BLaER1 treated with 17β-estradiol and CSF1 and Interleukin-3, amounts not matched to agents 10 nM and 100 nM (cell line): Measurements from ENCODE around the gene RAP2A.

ENCODE experiments used
- H3K27ac ChIP-seq, 11 experiments: shearing (Covaris generic); formaldehyde crosslinking; 2 replicates each; pipeline ENCODE4 v1.8.1; 2022
- H3K27me3 ChIP-seq, 11 experiments: shearing (Covaris generic); formaldehyde crosslinking; 2 replicates each; pipeline ENCODE4 v1.8.1; 2022
- H3K36me3 ChIP-seq, 11 experiments: shearing (Covaris generic); formaldehyde crosslinking; 2 replicates each; pipeline ENCODE4 v1.8.1; 2022
- H3K4me1 ChIP-seq, 10 experiments: shearing (Covaris generic); formaldehyde crosslinking; 2 replicates each; pipeline ENCODE4 v1.8.1; 2022
- H3K4me2 ChIP-seq, 11 experiments: shearing (Covaris generic); formaldehyde crosslinking; 2 replicates each; pipeline ENCODE4 v1.8.1; 2022
- H3K4me3 ChIP-seq, 10 experiments: shearing (Covaris generic); formaldehyde crosslinking; 2 replicates each; pipeline ENCODE4 v1.8.1; 2022
- H3K9ac ChIP-seq, 11 experiments: shearing (Covaris generic); formaldehyde crosslinking; 2 replicates each; pipeline ENCODE4 v1.8.1; 2022
- H3K9me3 ChIP-seq, 11 experiments: shearing (Covaris generic); formaldehyde crosslinking; replicated peaks in 1 of 11; 2 replicates each; pipeline ENCODE4 v1.8.1; 2022
- H4K20me1 ChIP-seq, 11 experiments: shearing (Covaris generic); formaldehyde crosslinking; 2 replicates each; pipeline ENCODE4 v1.8.1; 2022
- Cebpa-rat ChIP-seq, 11 experiments: shearing (Covaris generic); IDR thresholded peaks; 2 replicates each; pipeline ENCODE4 v1.8.1; 2022

Gene RAP2A

GRCh38 chr13:97490702-97491307, 56.8 kb downstream of the RAP2A start:
- Histone ChIP-seq H3K27ac (no peak overlapping the region), H3K4me3 (no peak overlapping the region), H3K9me3 (peaks cover 0 to 15% (median 14%) of the 10 kb centered on the region in 11 experiments; a peak in 19 of 22 replicates), H3K4me2 (no peak overlapping the region), H3K36me3 (no peaks in the 10 kb centered on the region), H4K20me1 (no peaks in the 10 kb centered on the region), H3K4me1 (no peaks in the 10 kb centered on the region), H3K9ac (no peak overlapping the region), H3K27me3 (no peaks in the 10 kb centered on the region)
- no peak for TF ChIP-seq Cebpa-rat (IDR thresholded peaks at IDR 0.05)

GRCh38 chr13:97491452-97491851, 57.5 kb downstream of the RAP2A start:
- Histone ChIP-seq H3K9me3 (peaks cover 0 to 15% (median 14%) of the 10 kb centered on the region in 11 experiments; a peak in 19 of 22 replicates), H4K20me1 (no peaks in the 10 kb centered on the region), H3K4me2 (no peak overlapping the region), H3K27ac (no peak overlapping the region), H3K9ac (no peak overlapping the region), H3K4me1 (no peaks in the 10 kb centered on the region), H3K4me3 (no peak overlapping the region), H3K36me3 (no peaks in the 10 kb centered on the region), H3K27me3 (no peaks in the 10 kb centered on the region)
- no peak for TF ChIP-seq Cebpa-rat (IDR thresholded peaks at IDR 0.05)

GRCh38 chr13:97492257-97492656, 58.3 kb downstream of the RAP2A start:
- Histone ChIP-seq H3K36me3 (no peaks in the 10 kb centered on the region), H3K4me3 (no peak overlapping the region), H3K27me3 (no peaks in the 10 kb centered on the region), H3K4me2 (no peak overlapping the region), H3K9ac (no peak overlapping the region), H3K27ac (no peak overlapping the region), H3K4me1 (peaks cover 0 to 3% (median 0%) of the 10 kb centered on the region in 10 experiments; a peak in 3 of 20 replicates), H3K9me3 (peaks cover 0 to 15% (median 14%) of the 10 kb centered on the region in 11 experiments; a peak in 19 of 22 replicates), H4K20me1 (no peaks in the 10 kb centered on the region)
- TF ChIP-seq Cebpa-rat (IDR thresholded peaks at IDR 0.05): no peak

- H3K9ac ChIP-seq: no peak overlapping the region
- TF ChIP-seq Cebpa-rat (IDR thresholded peaks at IDR 0.05): no peak
- no peaks in the 10 kb centered on the region for H3K27me3 ChIP-seq
- H3K36me3 ChIP-seq: no peaks in the 10 kb centered on the region
- no peak overlapping the region for H3K4me2 ChIP-seq
- no peaks in the 10 kb centered on the region for H4K20me1 ChIP-seq
- H3K9me3 ChIP-seq: peaks cover 0 to 15% (median 14%) of the 10 kb centered on the region in 11 experiments; a peak in 19 of 22 replicates
- no peak overlapping the region for H3K27ac ChIP-seq
- H3K4me3 ChIP-seq: no peak overlapping the region
- H3K4me1 ChIP-seq: peaks cover 0 to 9% (median 0%) of the 10 kb centered on the region in 10 experiments; a peak in 4 of 20 replicates
Observed at GRCh38 chr13:97492684-97493371, 58.9 kb downstream of the RAP2A start.

- H3K4me1 ChIP-seq: peaks cover 0 to 11% (median 0%) of the 10 kb centered on the region in 10 experiments; a peak in 4 of 20 replicates
- H3K27me3 ChIP-seq: no peaks in the 10 kb centered on the region
- no peaks in the 10 kb centered on the region for H4K20me1 ChIP-seq
- no peak overlapping the region for H3K4me3 ChIP-seq
- no peak for TF ChIP-seq Cebpa-rat (IDR thresholded peaks at IDR 0.05)
- H3K9me3 ChIP-seq: peaks cover 0 to 15% (median 14%) of the 10 kb centered on the region in 11 experiments; a peak in 19 of 22 replicates
- H3K4me2 ChIP-seq: no peak overlapping the region
- no peaks in the 10 kb centered on the region for H3K36me3 ChIP-seq
- H3K27ac ChIP-seq: no peak overlapping the region
- H3K9ac ChIP-seq: no peak overlapping the region
Observed at GRCh38 chr13:97493456-97493855, 59.5 kb downstream of the RAP2A start.

GRCh38 chr13:97495678-97496077, 61.7 kb downstream of the RAP2A start:
- Histone ChIP-seq H4K20me1 (no peaks in the 10 kb centered on the region), H3K9me3 (peaks cover 3 to 11% (median 10%) of the 10 kb centered on the region in 11 experiments; a peak in 19 of 22 replicates), H3K4me1 (peaks cover 0 to 13% (median 0%) of the 10 kb centered on the region in 10 experiments; a peak in 5 of 20 replicates), H3K9ac (no peak overlapping the region), H3K36me3 (no peaks in the 10 kb centered on the region), H3K27ac (no peak overlapping the region), H3K27me3 (no peaks in the 10 kb centered on the region), H3K4me3 (no peak overlapping the region), H3K4me2 (no peak overlapping the region)
- no peak for TF ChIP-seq Cebpa-rat (IDR thresholded peaks at IDR 0.05)

GRCh38 chr13:97496511-97496910, 62.5 kb downstream of the RAP2A start:
- H4K20me1 ChIP-seq: no peaks in the 10 kb centered on the region
- H3K36me3 ChIP-seq: no peaks in the 10 kb centered on the region
- no peak overlapping the region for H3K27ac ChIP-seq
- H3K27me3 ChIP-seq: no peaks in the 10 kb centered on the region
- H3K9ac ChIP-seq: no peak overlapping the region
- no peak for TF ChIP-seq Cebpa-rat (IDR thresholded peaks at IDR 0.05)
- no peak overlapping the region for H3K4me3 ChIP-seq
- H3K4me2 ChIP-seq: no peak overlapping the region
- peaks cover 0 to 13% (median 0%) of the 10 kb centered on the region in 10 experiments; a peak in 5 of 20 replicates for H3K4me1 ChIP-seq
- peaks cover under 1 to 3% (median 2%) of the 10 kb centered on the region in 11 experiments; a peak in 18 of 22 replicates for H3K9me3 ChIP-seq

GRCh38 chr13:97497400-97497799, 63.4 kb downstream of the RAP2A start:
- H4K20me1 ChIP-seq: no peaks in the 10 kb centered on the region
- H3K9ac ChIP-seq: no peak overlapping the region
- peaks cover 0 to 3% (median 0%) of the 10 kb centered on the region in 11 experiments; a peak in 1 of 22 replicates for H3K9me3 ChIP-seq
- peaks cover 0 to 13% (median 0%) of the 10 kb centered on the region in 10 experiments; a peak in 5 of 20 replicates for H3K4me1 ChIP-seq
- TF ChIP-seq Cebpa-rat (IDR thresholded peaks at IDR 0.05): no peak
- H3K36me3 ChIP-seq: no peaks in the 10 kb centered on the region
- no peak overlapping the region for H3K27ac ChIP-seq
- peak overlapping the region in 4 of 11 experiments; percentile 6 to 20 (median 11); a peak in 6 of 22 replicates for H3K4me2 ChIP-seq
- H3K27me3 ChIP-seq: no peaks in the 10 kb centered on the region
- H3K4me3 ChIP-seq: no peak overlapping the region

GRCh38 chr13:97498419-97498818, 64.5 kb downstream of the RAP2A start:
- Histone ChIP-seq H3K27ac (no peak overlapping the region), H3K4me2 (no peak overlapping the region), H3K4me3 (no peak overlapping the region), H3K4me1 (peaks cover 0 to 13% (median 0%) of the 10 kb centered on the region in 10 experiments; a peak in 5 of 20 replicates), H3K9me3 (0 out of 22 replicates have a peak, but pooled peaks cover 0 to 3% (median 0%) of the 10 kb centered on the region in 11 experiments), H3K27me3 (no peaks in the 10 kb centered on the region), H3K9ac (no peak overlapping the region), H4K20me1 (no peaks in the 10 kb centered on the region), H3K36me3 (no peaks in the 10 kb centered on the region)
- TF ChIP-seq Cebpa-rat (IDR thresholded peaks at IDR 0.05): no peak
